SK-N-SH (cell line): ENCODE measurements around the gene VPS33A. TPM values are rescaled to one million over a fixed set of nuclear protein-coding genes. Genes with fewer than 3 reads are reported as not detected.

Source experiments
- CTCF ChIA-PET: fragments of 300-600, 350-600 bp; formaldehyde crosslinking; extraction: SDS; loops from one replicate; lab custom pipeline; 2021; lab: Yijun Ruan, JAX
- POLR2A ChIA-PET: fragments of 350-600 bp; sonication (Branson Sonifier 250); formaldehyde crosslinking; extraction: SDS; loops from one replicate; lab custom pipeline; 2020; ENCODE audit warnings: antibody characterized with exemption, inconsistent platforms; lab: Yijun Ruan, JAX
- DNase-seq: peaks from one replicate; pipeline ENCODE4 v3.0.0; 2012
- H2AFZ ChIP-seq: fragments of 200-600 bp; sonication (generic); 2 replicates; pipeline ENCODE4 v1.8.1; 2016; ENCODE audit warnings: antibody characterized with exemption, mild to moderate bottlenecking, low read depth
- H3F3A ChIP-seq: fragments of 200-600 bp; sonication (generic); replicated peaks from 2 replicates; pipeline ENCODE3; 2016; ENCODE audit warnings: antibody characterized with exemption, mild to moderate bottlenecking; ENCODE audit not compliant: insufficient read depth
- H3K27ac ChIP-seq, 2 experiments: fragments of 200-500 bp in 1 of 2; fragments of 200-600 bp in 1 of 2; sonication (Bioruptor generic) in 1 of 2; sonication (generic), shearing (Covaris generic) in 1 of 2; 2 replicates each; pipeline versions ENCODE4 v1.5.1 to v1.6.1; 2014 to 2016; ENCODE audit warnings: low read depth in 2 of 2, inconsistent platforms in 1 of 2, low read length in 1 of 2, mild to moderate bottlenecking in 1 of 2, mixed read lengths in 1 of 2
- H3K27me3 ChIP-seq: fragments of 200-600 bp; sonication (generic), shearing (Covaris generic); 2 replicates; pipeline ENCODE4 v1.6.1; 2016; ENCODE audit warnings: mixed run types; ENCODE audit not compliant: insufficient read depth
- H3K36me3 ChIP-seq, 2 experiments: fragments of 200-500 bp in 1 of 2; fragments of 200-600 bp in 1 of 2; sonication (Bioruptor generic) in 1 of 2; sonication (generic) in 1 of 2; replicated peaks in 1 of 2; 2 replicates each; pipeline versions ENCODE3 to v1.5.1; 2014 to 2016; ENCODE audit warnings: low read length in 1 of 2, mild to moderate bottlenecking in 1 of 2; ENCODE audit not compliant: insufficient read depth in 2 of 2, control insufficient read depth in 1 of 2
- H3K4me1 ChIP-seq, 2 experiments: fragments of 200-500 bp in 1 of 2; fragments of 200-600 bp in 1 of 2; sonication (Bioruptor generic) in 1 of 2; sonication (generic), shearing (Covaris generic) in 1 of 2; 2 replicates each; pipeline versions ENCODE4 v1.5.1 to v1.6.1; 2014 to 2016; ENCODE audit warnings: low read depth in 1 of 2, low read length in 1 of 2, mixed run types in 1 of 2; ENCODE audit not compliant: insufficient read depth in 2 of 2, control insufficient read depth in 1 of 2
- H3K4me2 ChIP-seq: fragments of 200-600 bp; sonication (generic), shearing (Covaris generic); 2 replicates; pipeline ENCODE4 v1.6.1; 2017; ENCODE audit warnings: mixed run types
- H3K4me3 ChIP-seq, 2 experiments: fragments of 200-500 bp in 1 of 2; fragments of 200-600 bp in 1 of 2; sonication (Bioruptor generic) in 1 of 2; sonication (generic), shearing (Covaris generic) in 1 of 2; 2 replicates each; pipeline versions ENCODE4 v1.5.1 to v1.8.1; 2014 to 2016; ENCODE audit warnings: low read depth in 2 of 2, inconsistent platforms in 1 of 2, low read length in 1 of 2, mild to moderate bottlenecking in 1 of 2, mixed read lengths in 1 of 2, moderate library complexity in 1 of 2
- H3K79me2 ChIP-seq: fragments of 200-600 bp; sonication (generic); 2 replicates; pipeline ENCODE4 v1.8.1; 2017; ENCODE audit warnings: mild to moderate bottlenecking; ENCODE audit not compliant: insufficient read depth
- H3K9ac ChIP-seq: fragments of 200-600 bp; sonication (generic); 2 replicates; pipeline ENCODE4 v1.6.1; 2017; ENCODE audit warnings: mixed run types
- H3K9me2 ChIP-seq: fragments of 200-600 bp; sonication (generic); 2 replicates; pipeline ENCODE4 v1.6.1; 2017; ENCODE audit warnings: mixed run types
- H3K9me3 ChIP-seq: fragments of 200-600 bp; sonication (generic); 2 replicates; pipeline ENCODE4 v1.6.1; 2017; ENCODE audit warnings: mixed run types, mild to moderate bottlenecking, moderate library complexity
- H4K20me1 ChIP-seq: fragments of 200-600 bp; sonication (generic); 2 replicates; pipeline ENCODE4 v1.6.1; 2017; ENCODE audit warnings: mild to moderate bottlenecking, mixed run types; ENCODE audit not compliant: insufficient read depth
- CHD2 ChIP-seq: fragments of 150-350 bp; IDR thresholded peaks from 2 replicates; pipeline ENCODE4 v1.6.1; 2018; ENCODE audit warnings: low read length; ENCODE audit not compliant: partially characterized antibody
- ELF1 ChIP-seq: IDR thresholded peaks from 2 replicates; pipeline ENCODE4 v1.4.0; 2012
- EP300 ChIP-seq, 2 experiments: IDR thresholded peaks; 2 replicates each; pipeline versions ENCODE4 v1.4.0 to v1.6.1; 2012; ENCODE audit warnings: borderline replicate concordance in 1 of 2, low read depth in 1 of 2, low read length in 1 of 2
- FOSL2 ChIP-seq: IDR thresholded peaks from 2 replicates; pipeline ENCODE4 v1.4.0; 2012; ENCODE audit warnings: low read depth, mild to moderate bottlenecking, moderate library complexity, borderline replicate concordance
- FOXJ3 ChIP-seq: sonication (generic); formaldehyde crosslinking; IDR thresholded peaks from 2 replicates; pipeline ENCODE4 v1.5.1; 2020; ENCODE audit warnings: mild to moderate bottlenecking, missing genetic modification reagents
- GABPA ChIP-seq: IDR thresholded peaks from 2 replicates; pipeline ENCODE4 v1.4.0; 2012; ENCODE audit warnings: low read depth, mild to moderate bottlenecking
- GATA2 ChIP-seq: sonication (generic); formaldehyde crosslinking; IDR thresholded peaks from 2 replicates; pipeline ENCODE4 v1.5.0; 2020; ENCODE audit warnings: mild to moderate bottlenecking, missing genetic modification reagents
- IRF3 ChIP-seq: fragments of 150-350 bp; IDR thresholded peaks from 2 replicates; pipeline ENCODE4 v1.6.1; 2016; ENCODE audit warnings: mild to moderate bottlenecking, low read depth, low read length
- JUND ChIP-seq: IDR thresholded peaks from 2 replicates; pipeline ENCODE4 v1.4.0; 2012
- MAX ChIP-seq: IDR thresholded peaks from 2 replicates; pipeline ENCODE4 v1.4.0; 2012; ENCODE audit warnings: low read depth
- MXI1 ChIP-seq: IDR thresholded peaks from 2 replicates; pipeline ENCODE4 v1.6.1; 2012; ENCODE audit warnings: mild to moderate bottlenecking, low read depth, low read length, improper control_type of control experiment
- PBX3 ChIP-seq: IDR thresholded peaks from 2 replicates; pipeline ENCODE4; 2012
- POLR2AphosphoS5 ChIP-seq: IDR thresholded peaks from 2 replicates; pipeline ENCODE4 v1.6.1; 2012; ENCODE audit warnings: low read depth, low read length
- RCOR1 ChIP-seq: fragments of 150-350 bp; IDR thresholded peaks from 2 replicates; pipeline ENCODE4 v1.6.1; 2017; ENCODE audit warnings: antibody characterized with exemption, low read length
- RFX5 ChIP-seq: IDR thresholded peaks from 2 replicates; pipeline ENCODE4 v1.6.1; 2012; ENCODE audit warnings: mild to moderate bottlenecking, improper control_type of control experiment, low read length
- RXRA ChIP-seq: IDR thresholded peaks from 2 replicates; pipeline ENCODE4 v1.4.0; 2012; ENCODE audit warnings: low read depth, mild to moderate bottlenecking, borderline replicate concordance
- SIN3A ChIP-seq: IDR thresholded peaks from 2 replicates; pipeline ENCODE4 v1.6.1; 2012; ENCODE audit warnings: low read depth, mild to moderate bottlenecking, low read length, moderate library complexity, borderline replicate concordance
- TAF1 ChIP-seq: IDR thresholded peaks from 2 replicates; pipeline ENCODE4 v1.6.1; 2012; ENCODE audit warnings: low read depth, mild to moderate bottlenecking, low read length, moderate library complexity, borderline replicate concordance
- TCF12 ChIP-seq: IDR thresholded peaks from 2 replicates; pipeline ENCODE4 v1.4.0; 2012
- USF2 ChIP-seq: fragments of 150-350 bp; IDR thresholded peaks from 2 replicates; pipeline ENCODE4 v1.6.1; 2017; ENCODE audit warnings: antibody characterized with exemption, low read length, low read depth, borderline replicate concordance
- YY1 ChIP-seq: IDR thresholded peaks from 2 replicates; pipeline ENCODE4 v1.4.0; 2012; ENCODE audit warnings: low read depth, mild to moderate bottlenecking
- WGBS: methylation state at CpG from one replicate; pipeline ENCODE4 v1.1.6; 2017; ENCODE audit warnings: low lambda C conversion rate; 5-methylcytosine and 5-hydroxymethylcytosine counted together
- polyA plus RNA-seq, 3 experiments: library from polyadenylated mRNA; depleted of rRNA; stranded (reverse); fragments of >200 nt; gene quantifications; 2 replicates each; pipeline ENCODE4 v1.2.3, GENCODE V29; 2012

VPS33A gene
- polyA plus RNA-seq, 1 of the 3 experiments (the other 2 are of a cell fraction), result 17.0 TPM

- Histone ChIP-seq H3K4me2 (no peak overlapping the region), H3K27ac (peak overlapping the region in 1 of 2 experiments; percentile 39; a peak in 1 of 4 replicates), H3K9me3 (no peaks in the 10 kb centered on the region), H3K27me3 (no peaks in the 10 kb centered on the region), H3F3A (peaks cover 11% of the 10 kb centered on the region), H3K36me3 (peaks cover 0 to 6% of the 10 kb centered on the region in 2 experiments), H3K4me3 (no peak overlapping the region), H2AFZ (no peak overlapping the region), H3K79me2 (no peaks in the 10 kb centered on the region), H3K9me2 (no peaks in the 10 kb centered on the region), H4K20me1 (0 out of 2 replicates have a peak, but pooled peaks cover under 1% of the 10 kb centered on the region), H3K9ac (no peak overlapping the region), H3K4me1 (peaks cover 0 to 27% of the 10 kb centered on the region in 2 experiments; a peak in 2 of 4 replicates)
- TF ChIP-seq TCF12, result peak; percentile 59
- 0 out of 2 replicates have a peak, but pooled peaks have one; percentile 53 for TF ChIP-seq MXI1
- TF ChIP-seq GATA2, result peak; percentile 68
- 0 out of 2 replicates have a peak, but pooled peaks have one; percentile 31 for TF ChIP-seq FOXJ3 (CRISPR knock-in tag)
- no peak for TF ChIP-seq FOSL2
- peak; percentile 72 for TF ChIP-seq CHD2
- TF ChIP-seq PBX3, result no peak
- peak in 1 of 2 experiments; percentile 84; a peak in 1 of 4 replicates for TF ChIP-seq EP300 (IDR thresholded peaks at IDR 0.05; ENCODE audit: borderline replicate concordance in 1 of 2, low read depth in 1 of 2, low read length in 1 of 2)
- TF ChIP-seq RFX5, result no peak
- peak; percentile 65; the same call in 1 of the 2 replicates for TF ChIP-seq RCOR1
- no peak for TF ChIP-seq RXRA
- ChIA-PET POLR2A (interaction anchor here (1.6 kb wide), 1 partner anchor 26 kb away, joined by 8 read pairs; no protein-coding TSS in a partner anchor), CTCF (interaction anchor here (0.9 to 5.7 kb wide), 8 partner anchors 10 to 270 kb away, joined by 3 to 30 read pairs (median 4); no protein-coding TSS in a partner anchor)
- peak; percentile 78 for DNase-seq
- 79% methylated on average over 6 of the region's 6 CpGs for WGBS
Observed at GRCh38 chr12:122202017-122202416, 64.3 kb downstream of the VPS33A start.

GRCh38 chr12:122201381-122201780, 64.9 kb downstream of the VPS33A start:
- 99% methylated on average over 5 of the region's 5 CpGs for WGBS
- H3F3A ChIP-seq, result peaks cover 11% of the 10 kb centered on the region
- no peak for TF ChIP-seq SIN3A
- no peak for TF ChIP-seq ELF1
- no peak for TF ChIP-seq POLR2AphosphoS5
- TF ChIP-seq IRF3, result no peak
- TF ChIP-seq TAF1, result no peak
- no peak for TF ChIP-seq YY1
- no peak for TF ChIP-seq JUND
- TF ChIP-seq PBX3, result no peak
- TF ChIP-seq MAX, result no peak
- no peak for TF ChIP-seq GATA2
- TF ChIP-seq GABPA, result no peak
- no peak for TF ChIP-seq USF2

More at GRCh38 chr12:122201381-122201780, 64.9 kb downstream of the VPS33A start:
- ChIA-PET POLR2A (interaction anchor here (1.6 kb wide), 1 partner anchor 26 kb away, joined by 8 read pairs; no protein-coding TSS in a partner anchor), CTCF (interaction anchor here (0.7 to 5.7 kb wide), 9 partner anchors 10 to 271 kb away, joined by 3 to 30 read pairs (median 4); no protein-coding TSS in a partner anchor)
- Histone ChIP-seq H3K4me2 (no peak overlapping the region), H3K27ac (no peak overlapping the region; a peak in 1 of 4 replicates), H3K9me2 (no peaks in the 10 kb centered on the region), H4K20me1 (no peaks in the 10 kb centered on the region), H3K9ac (no peak overlapping the region), H3K4me1 (peaks cover 0 to 27% of the 10 kb centered on the region in 2 experiments; a peak in 2 of 4 replicates), H3K9me3 (no peaks in the 10 kb centered on the region), H3K36me3 (no peaks in the 10 kb centered on the region), H2AFZ (no peak overlapping the region), H3K79me2 (no peaks in the 10 kb centered on the region), H3K27me3 (no peaks in the 10 kb centered on the region), H3K4me3 (no peak overlapping the region)
- DNase-seq, result no peak
